Activated T-helper 1 cell treated with Interleukin-2 at 50 U/mL for 16 hours (primary cell): ENCODE results near the gene ZNF335.
A peak's percentile ranks its signal among the peaks of the same experiment; 100 is the strongest.
"Not testable (repeated sequence)": the region's sequence is repeated elsewhere in the genome, so short reads cannot be mapped to it uniquely, and the experiment has no call there.

Experiments
- DNase-seq: peaks from one replicate; pipeline ENCODE4 v3.0.0-alpha.2; 2020; ENCODE audit warnings: low read depth

ZNF335 gene

GRCh38 chr20:45970646-45971424 lies 1.2 kb downstream of the ZNF335 start:
- peak; percentile 14 for DNase-seq

- DNase-seq, result no peak
These were observed 2.0 kb downstream of the ZNF335 start for GRCh38 chr20:45969712-45970634.

- DNase-seq, result no peak
These were observed 2.9 kb downstream of the ZNF335 start for GRCh38 chr20:45968801-45969711.

GRCh38 chr20:45968081-45968671 lies 3.8 kb downstream of the ZNF335 start:
- no peak for DNase-seq

- DNase-seq, result no peak
These were observed 4.4 kb downstream of the ZNF335 start for GRCh38 chr20:45967551-45968080.

- DNase-seq, result no peak
These were observed 6.6 kb downstream of the ZNF335 start for GRCh38 chr20:45965169-45966002.

- DNase-seq, result no peak
These were observed 8.0 kb downstream of the ZNF335 start for GRCh38 chr20:45964006-45964400.

- no peak for DNase-seq
These were observed 8.7 kb downstream of the ZNF335 start for GRCh38 chr20:45963059-45964005.

- DNase-seq, result no peak
These were observed 9.8 kb downstream of the ZNF335 start for GRCh38 chr20:45962031-45962755.

GRCh38 chr20:45959956-45960630 lies 11.9 kb downstream of the ZNF335 start:
- no peak for DNase-seq

GRCh38 chr20:45959126-45959525 lies 12.9 kb downstream of the ZNF335 start:
- no peak for DNase-seq

- DNase-seq, result no peak
These were observed 13.4 kb downstream of the ZNF335 start for GRCh38 chr20:45958593-45958992.

- DNase-seq, result no peak
These were observed 14.7 kb downstream of the ZNF335 start for GRCh38 chr20:45957021-45957941.

GRCh38 chr20:45956326-45956725 lies 15.7 kb downstream of the ZNF335 start:
- not testable (repeated sequence) for DNase-seq

GRCh38 chr20:45953672-45954071 lies 18.3 kb downstream of the ZNF335 start:
- DNase-seq, result no peak

- DNase-seq, result no peak
These were observed 19.1 kb downstream of the ZNF335 start for GRCh38 chr20:45952861-45953260.
